B cell (primary cell): Measurements from ENCODE around the gene ASPHD2. TPM values are rescaled to one million over a fixed set of nuclear protein-coding genes. Genes with fewer than 3 reads are reported as not detected.

Experiments used
- ATAC-seq: fragments of 200-7000 bp; cut with Tn5 transposase; one replicate; pipeline ENCODE4 v1.10.0; 2021; ENCODE audit warnings: low read depth, mild to moderate bottlenecking, moderate number of reproducible peaks, moderate library complexity
- CTCF ChIA-PET: fragments of 350-600 bp; sonication (Branson Sonifier 250); formaldehyde crosslinking; loops from one replicate; lab custom pipeline; 2021; ENCODE audit warnings: antibody characterized with exemption, inconsistent platforms; lab: Charles Lee
- POLR2A ChIA-PET: fragments of 350-600 bp; sonication (Branson Sonifier 250); formaldehyde crosslinking; loops from one replicate; lab custom pipeline; 2021; ENCODE audit warnings: antibody characterized with exemption; lab: Charles Lee
- DNase-seq: peaks from one replicate; pipeline ENCODE4 v3.0.0; 2013
- H2AFZ ChIP-seq: 2 replicates; pipeline ENCODE4 v1.6.1; 2012; ENCODE audit warnings: mild to moderate bottlenecking, low read depth, low read length; ENCODE audit not compliant: insufficient read depth, poor library complexity, severe bottlenecking
- H3K27ac ChIP-seq, 2 donors: 1 replicate in 1 of 2; 2 replicates in 1 of 2; pipeline ENCODE4 v1.5.1; 2012 to 2013; ENCODE audit warnings: low read length in 2 of 2, mild to moderate bottlenecking in 2 of 2, moderate library complexity in 1 of 2
- H3K27me3 ChIP-seq, 4 experiments: fragments of 200-600 bp in 1 of 4; sonication (generic) in 1 of 4; replicated peaks in 1 of 4; 1 replicate in 2 of 4; 2 replicates in 2 of 4; pipeline versions ENCODE4 v1.6.1 to v1.7.0; 2013 to 2016; ENCODE audit warnings: low read length in 3 of 4, mild to moderate bottlenecking in 2 of 4, mixed read lengths in 1 of 4, moderate library complexity in 1 of 4; ENCODE audit not compliant: insufficient read depth in 4 of 4, control insufficient read depth in 3 of 4; ENCODE audit errors: control extremely low read depth in 1 of 4
- H3K36me3 ChIP-seq, 2 experiments: replicated peaks in 1 of 2; 1 replicate in 1 of 2; 2 replicates in 1 of 2; pipeline versions ENCODE4 v1.6.1 to v1.7.1; 2013; ENCODE audit warnings: low read length in 1 of 2; ENCODE audit not compliant: insufficient read depth in 2 of 2, control insufficient read depth in 1 of 2; ENCODE audit errors: control extremely low read depth in 1 of 2, extremely low read depth in 1 of 2
- H3K4me1 ChIP-seq, 2 donors: fragments of 200-600 bp in 1 of 2; sonication (generic) in 1 of 2; 1 replicate in 1 of 2; 2 replicates in 1 of 2; pipeline versions ENCODE4 v1.5.1 to v1.6.1; 2013 to 2017; ENCODE audit warnings: low read length in 2 of 2; ENCODE audit not compliant: control insufficient read depth in 2 of 2, insufficient read depth in 2 of 2
- H3K4me2 ChIP-seq: replicated peaks from 2 replicates; pipeline ENCODE3; 2012; ENCODE audit warnings: mild to moderate bottlenecking, low read depth, low read length; ENCODE audit not compliant: poor library complexity, severe bottlenecking
- H3K4me3 ChIP-seq, 5 experiments: fragments of 200-600 bp in 1 of 5; sonication (generic) in 1 of 5; 1 replicate in 3 of 5; 2 replicates in 2 of 5; pipeline versions ENCODE4 v1.5.1 to v1.7.0; 2011 to 2016; ENCODE audit warnings: low read length in 4 of 5, mild to moderate bottlenecking in 4 of 5, low read depth in 2 of 5, control low read depth in 1 of 5, moderate library complexity in 1 of 5; ENCODE audit not compliant: insufficient read depth in 1 of 5; ENCODE audit errors: control extremely low read depth in 1 of 5, extremely low read depth in 1 of 5
- H3K79me2 ChIP-seq: fragments of 200-600 bp; sonication (generic); one replicate; pipeline ENCODE4 v1.6.0; 2016; ENCODE audit warnings: low read length; ENCODE audit not compliant: control insufficient read depth, insufficient read depth
- H3K9ac ChIP-seq: fragments of 200-600 bp; sonication (generic); 2 replicates; pipeline ENCODE4 v1.6.1; 2017; ENCODE audit warnings: mild to moderate bottlenecking, low read length, moderate library complexity
- H3K9me3 ChIP-seq, 3 donors: one replicate each; pipeline versions ENCODE4 v1.6.1 to v1.7.1; 2013; ENCODE audit warnings: low read length in 2 of 3; ENCODE audit not compliant: control insufficient read depth in 2 of 3, insufficient read depth in 1 of 3; ENCODE audit errors: control extremely low read depth in 1 of 3
- H4K20me1 ChIP-seq: 2 replicates; pipeline ENCODE4 v1.6.0; 2012; ENCODE audit warnings: mild to moderate bottlenecking, low read length; ENCODE audit not compliant: insufficient read depth, control insufficient read depth, poor library complexity, severe bottlenecking
- H3K27ac Mint-ChIP-seq: one replicate; pipeline ENCODE4 v1.8.0; 2021; ENCODE audit warnings: mixed read lengths
- H3K27me3 Mint-ChIP-seq: one replicate; pipeline ENCODE4 v1.8.0; 2021; ENCODE audit warnings: mixed read lengths
- H3K4me1 Mint-ChIP-seq: one replicate; pipeline ENCODE4 v1.8.0; 2021; ENCODE audit warnings: mixed read lengths
- H3K4me3 Mint-ChIP-seq: one replicate; pipeline ENCODE4 v1.8.0; 2021; ENCODE audit warnings: mixed read lengths
- H3K9me3 Mint-ChIP-seq: one replicate; pipeline ENCODE4 v1.8.0; 2022; ENCODE audit warnings: mixed read lengths; ENCODE audit not compliant: insufficient read depth
- CTCF ChIP-seq: fragments of 200-600 bp; IDR thresholded peaks from one replicate; pipeline ENCODE4 v1.8.0; 2022; ENCODE audit warnings: antibody characterized with exemption, mild to moderate bottlenecking
- EZH2 ChIP-seq: IDR thresholded peaks from 2 replicates; pipeline ENCODE4 v1.6.1; 2012; ENCODE audit warnings: borderline replicate concordance, low read depth, mild to moderate bottlenecking, moderate library complexity, low read length; ENCODE audit not compliant: insufficient read depth, poor library complexity, severe bottlenecking
- WGBS: methylation state at CpG from one replicate; pipeline ENCODE4 v1.1.5; 2013; ENCODE audit warnings: missing lambda C conversion rate; ENCODE audit not compliant: insufficient coverage; 5-methylcytosine and 5-hydroxymethylcytosine counted together
- intact Hi-C: fragments of 100-400 bp; cut with micrococcal nuclease; formaldehyde crosslinking; loops from one replicate; pipeline ENCODE4 v1.10.0; 2022
- polyA plus RNA-seq: library from polyadenylated mRNA; depleted of rRNA; stranded (reverse); fragments of >200 nt; gene quantifications from 2 replicates; pipeline ENCODE4 v1.2.3, GENCODE V29; 2012
- total RNA-seq, 2 donors: library from RNA; stranded (reverse); fragments of 120-200 nt in 1 of 2; gene quantifications; 1 replicate in 1 of 2; 2 replicates in 1 of 2; pipeline versions ENCODE4 v1.2.3 to v1.2.4, GENCODE V29; 2013 to 2022

The ASPHD2 gene
- total and polyA plus RNA-seq, 2 donors (not counting 1 experiment from before 2014, with no cell fraction given): 5.7 to 7.3 TPM

DNA sequence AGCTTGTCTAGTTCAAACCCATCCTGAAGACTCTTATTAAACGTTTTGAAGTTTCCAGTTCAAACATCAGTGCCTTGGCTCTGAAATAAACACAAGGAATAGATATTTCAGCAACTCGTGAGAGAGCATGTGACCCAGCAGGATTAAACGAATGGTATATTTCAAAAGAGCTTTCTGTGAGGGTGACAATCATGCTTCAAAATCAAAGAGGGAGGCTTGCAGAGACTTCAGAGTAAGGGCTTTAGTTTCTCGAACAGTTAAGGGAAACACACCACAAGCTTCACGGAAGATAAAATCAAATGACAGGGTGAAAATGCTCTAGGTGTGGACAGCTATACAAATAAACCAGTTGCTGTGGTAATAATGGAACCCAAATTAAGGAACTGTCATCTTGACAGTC lies 53.1 kb downstream of the ASPHD2 start:
- H3K4me3 Mint-ChIP-seq: peak overlapping the region; percentile 94
- H3K4me3 ChIP-seq: no peak overlapping the region
- H4K20me1 ChIP-seq: no peaks in the 10 kb centered on the region
- H3K4me1 Mint-ChIP-seq: peaks cover 78% of the 10 kb centered on the region
- H3K36me3 ChIP-seq: peaks cover 0 to 9% of the 10 kb centered on the region in 2 experiments
- ATAC-seq (no peak), DNase-seq (no peak)
- H3K9me3 Mint-ChIP-seq: no peaks in the 10 kb centered on the region
- TF ChIP-seq EZH2 (no peak), CTCF (no peak)
- no peak overlapping the region for H3K4me2 ChIP-seq
- 53% methylated on average over 2 of the region's 5 CpGs for WGBS
- H3K4me1 ChIP-seq: peaks cover 50 to 61% of the 10 kb centered on the region in 2 donors
- H3K9ac ChIP-seq: no peak overlapping the region
- H3K9me3 ChIP-seq: no peaks in the 10 kb centered on the region
- H3K79me2 ChIP-seq: peaks cover 53% of the 10 kb centered on the region
- CTCF ChIA-PET: interaction anchor here (0.7 to 2.0 kb wide), 8 partner anchors 11 to 190 kb away, joined by 3 to 8 read pairs (median 3); no protein-coding TSS in a partner anchor
- H3K27me3 Mint-ChIP-seq: no peaks in the 10 kb centered on the region
- H3K27ac ChIP-seq: peak overlapping the region; percentile 72 to 90
- no peaks in the 10 kb centered on the region for H3K27me3 ChIP-seq
- no peak overlapping the region for H2AFZ ChIP-seq
- peak overlapping the region; percentile 97 for H3K27ac Mint-ChIP-seq
- intact Hi-C loops: no loop called here
- POLR2A ChIA-PET: interaction anchor here (0.6 kb wide), 1 partner anchor 182 kb away, joined by 3 read pairs; no protein-coding TSS in a partner anchor

GRCh38 chr22:26483043-26483438 lies 54.0 kb downstream of the ASPHD2 start:
- H3K9ac ChIP-seq: peak overlapping the region; percentile 94
- H3K27ac ChIP-seq: peak overlapping the region; percentile 90 to 98
- H2AFZ ChIP-seq: peak overlapping the region; percentile 83
- H3K27ac Mint-ChIP-seq: peak overlapping the region; percentile 97
- CTCF ChIA-PET: interaction anchor here (1.0 to 2.0 kb wide), 7 partner anchors 10 to 189 kb away, joined by 4 to 8 read pairs (median 7); no protein-coding TSS in a partner anchor
- no peaks in the 10 kb centered on the region for H3K9me3 ChIP-seq
- no peaks in the 10 kb centered on the region for H3K9me3 Mint-ChIP-seq
- peak overlapping the region; percentile 94 for H3K4me3 Mint-ChIP-seq
- POLR2A ChIA-PET: interaction anchor here (0.5 to 2.1 kb wide), 8 partner anchors 14 to 190 kb away, joined by 3 to 8 read pairs (median 4); partner anchors contain the start of gene TFIP11
- intact Hi-C loops: loop anchor here (1.0 kb wide), 5 partner anchors 29 to 189 kb away; partner anchors contain the start of genes TFIP11 and TPST2
- DNase-seq: no peak
- peak overlapping the region; percentile 86 for H3K4me2 ChIP-seq
- H3K4me1 Mint-ChIP-seq: peaks cover 71% of the 10 kb centered on the region
- no peaks in the 10 kb centered on the region for H3K27me3 ChIP-seq
- WGBS: 5% methylated on average over 6 of the region's 7 CpGs
- peaks cover 44% of the 10 kb centered on the region for H3K79me2 ChIP-seq
- TF ChIP-seq EZH2: no peak
- no peak for TF ChIP-seq CTCF
- H3K36me3 ChIP-seq: peaks cover 0 to 7% of the 10 kb centered on the region in 2 experiments
- no peaks in the 10 kb centered on the region for H4K20me1 ChIP-seq
- peak overlapping the region; percentile 70 to 96 (median 75) for H3K4me3 ChIP-seq
- no peak for ATAC-seq
- no peaks in the 10 kb centered on the region for H3K27me3 Mint-ChIP-seq
- H3K4me1 ChIP-seq: peaks cover 50 to 61% of the 10 kb centered on the region in 2 donors
